Subcutaneous abdominal adipose tissue (tissue), 5 donors: Measurements from ENCODE around the gene ACAD9.
"Not testable (repeated sequence)": the region's sequence is repeated elsewhere in the genome, so short reads cannot be mapped to it uniquely, and the experiment has no call there.

Source experiments
- H3K27ac ChIP-seq: one replicate; pipeline ENCODE4 v1.7.0; 2013; ENCODE audit warnings: low read depth, mild to moderate bottlenecking, inconsistent platforms, low read length, moderate library complexity
- H3K27me3 ChIP-seq, 5 donors: one replicate each; pipeline ENCODE4 v1.7.0; 2013; ENCODE audit warnings: low read length in 5 of 5, inconsistent platforms in 1 of 5; ENCODE audit not compliant: control insufficient read depth in 5 of 5, insufficient read depth in 4 of 5
- H3K36me3 ChIP-seq, 5 donors: one replicate each; pipeline ENCODE4 v1.7.0; 2013; ENCODE audit warnings: low read length in 5 of 5; ENCODE audit not compliant: control insufficient read depth in 5 of 5, insufficient read depth in 5 of 5
- H3K4me1 ChIP-seq, 5 donors: one replicate each; pipeline ENCODE4 v1.7.0; 2013; ENCODE audit warnings: low read length in 5 of 5, mild to moderate bottlenecking in 3 of 5, moderate library complexity in 1 of 5; ENCODE audit not compliant: control insufficient read depth in 5 of 5, insufficient read depth in 5 of 5
- H3K4me3 ChIP-seq, 5 donors: one replicate each; pipeline ENCODE4 v1.7.0; 2013; ENCODE audit warnings: low read length in 5 of 5, low read depth in 1 of 5
- H3K9ac ChIP-seq, 5 donors: one replicate each; pipeline ENCODE4 v1.7.0; 2013; ENCODE audit warnings: low read length in 5 of 5, mild to moderate bottlenecking in 4 of 5, moderate library complexity in 3 of 5
- H3K9me3 ChIP-seq, 5 donors: one replicate each; pipeline ENCODE4 v1.7.0; 2013; ENCODE audit warnings: low read length in 5 of 5; ENCODE audit not compliant: control insufficient read depth in 5 of 5
- donor health status: healthy.
- donor health status: healthy.
- donor health status: healthy.
- donor health status: healthy.
- donor health status: healthy.

ACAD9 gene

DNA sequence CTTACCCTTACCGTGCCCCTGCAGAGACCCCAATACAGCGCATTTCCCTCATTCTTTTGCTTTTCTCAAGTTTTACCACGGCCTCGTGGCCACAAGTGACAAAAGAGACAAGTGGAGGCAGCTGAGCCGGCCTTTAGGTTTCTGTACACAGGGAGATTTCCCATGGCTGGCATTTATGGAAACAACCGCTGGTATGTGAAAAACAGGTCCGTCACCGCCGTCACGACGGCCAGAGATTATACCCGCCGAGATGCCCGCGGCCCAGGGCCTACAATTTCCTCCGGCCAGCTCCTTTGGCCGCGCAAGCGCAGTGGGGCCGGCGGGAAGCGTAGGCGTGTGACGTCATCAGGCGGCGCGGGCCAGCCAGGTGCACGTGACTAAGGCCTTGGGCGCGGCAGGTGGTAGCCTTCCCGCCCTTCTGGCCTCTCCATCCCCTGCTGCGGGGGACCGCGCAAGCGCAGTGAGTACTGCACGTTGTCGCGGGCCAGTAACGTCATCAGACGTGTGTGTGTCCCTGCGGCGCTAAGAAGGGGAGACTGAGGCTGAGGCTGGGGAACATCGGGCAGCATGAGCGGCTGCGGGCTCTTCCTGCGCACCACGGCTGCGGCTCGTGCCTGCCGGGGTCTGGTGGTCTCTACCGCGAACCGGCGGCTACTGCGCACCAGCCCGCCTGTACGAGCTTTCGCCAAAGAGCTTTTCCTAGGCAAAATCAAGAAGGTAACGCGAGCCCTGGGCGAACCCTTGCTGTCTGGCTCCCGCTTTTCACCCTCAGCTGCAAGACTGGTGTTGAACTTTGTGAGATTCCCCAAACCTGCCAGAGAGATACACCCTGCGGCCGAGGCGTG lies at the start of gene ACAD9:
Gene ACAD9, plus strand, starts transcription at position 496 of the 845 bp plus-strand sequence. Its CDS starts 72 bp downstream, at position 568.
- H3K27me3 ChIP-seq: no peaks in the 10 kb centered on the region
- peak within 1 kb of the TSS; percentile 76 to 99 (median 96) for H3K9ac ChIP-seq
- peaks cover 13 to 71% (median 59%) of the 10 kb centered on the region in 5 donors for H3K4me1 ChIP-seq
- peak within 1 kb of the TSS; percentile 100 for H3K27ac ChIP-seq
- peak within 1 kb of the TSS; percentile 85 to 96 (median 87) for H3K4me3 ChIP-seq
- H3K36me3 ChIP-seq: peaks cover 2 to 23% (median 10%) of the 10 kb centered on the region in 5 donors
- H3K9me3 ChIP-seq: no peaks in the 10 kb centered on the region

GRCh38 chr3:128829925-128830625 lies 49.3 kb upstream of the ACAD9 start:
- H3K9me3 ChIP-seq, H3K4me3 ChIP-seq, H3K4me1 ChIP-seq, H3K36me3 ChIP-seq, H3K9ac ChIP-seq, H3K27me3 ChIP-seq, H3K27ac ChIP-seq: not testable (repeated sequence)

- not testable (repeated sequence) for H3K27ac ChIP-seq, H3K9ac ChIP-seq, H3K4me1 ChIP-seq, H3K36me3 ChIP-seq, H3K27me3 ChIP-seq, H3K9me3 ChIP-seq, H3K4me3 ChIP-seq
Observed at GRCh38 chr3:128830762-128831161, 48.7 kb upstream of the ACAD9 start.

DNA sequence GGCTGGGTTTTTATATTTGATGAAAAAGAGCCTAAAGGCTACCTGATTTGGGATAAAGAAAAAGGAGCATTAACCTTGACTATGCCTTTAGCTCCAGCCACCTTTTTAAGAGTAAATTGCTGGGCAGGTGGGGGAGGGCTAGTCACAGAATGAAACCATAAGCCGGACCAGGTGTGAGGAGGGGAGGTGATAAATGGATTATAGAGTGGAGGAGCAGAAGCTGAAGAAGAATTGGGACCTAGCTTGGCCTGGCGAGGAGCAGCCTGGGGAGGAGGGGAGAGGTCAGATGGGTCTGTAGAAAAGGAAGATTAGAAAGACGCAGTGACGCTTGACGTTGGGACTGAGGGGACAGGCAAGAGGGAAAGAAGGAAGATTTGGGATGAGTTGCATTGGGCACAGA lies 46.4 kb upstream of the ACAD9 start:
- H3K27ac ChIP-seq, H3K27me3 ChIP-seq, H3K36me3 ChIP-seq: not testable (repeated sequence)

GRCh38 chr3:128835096-128835495 lies 44.3 kb upstream of the ACAD9 start:
- Histone ChIP-seq H3K27me3 (no peaks in the 10 kb centered on the region), H3K9ac (no peak overlapping the region), H3K36me3 (no peaks in the 10 kb centered on the region), H3K27ac (no peak overlapping the region), H3K4me1 (no peaks in the 10 kb centered on the region), H3K9me3 (no peaks in the 10 kb centered on the region), H3K4me3 (no peak overlapping the region)

More for the DNA sequence above, 46.4 kb upstream of the ACAD9 start:
- H3K9ac ChIP-seq, H3K9me3 ChIP-seq, H3K4me1 ChIP-seq, H3K4me3 ChIP-seq: not testable (repeated sequence)

DNA sequence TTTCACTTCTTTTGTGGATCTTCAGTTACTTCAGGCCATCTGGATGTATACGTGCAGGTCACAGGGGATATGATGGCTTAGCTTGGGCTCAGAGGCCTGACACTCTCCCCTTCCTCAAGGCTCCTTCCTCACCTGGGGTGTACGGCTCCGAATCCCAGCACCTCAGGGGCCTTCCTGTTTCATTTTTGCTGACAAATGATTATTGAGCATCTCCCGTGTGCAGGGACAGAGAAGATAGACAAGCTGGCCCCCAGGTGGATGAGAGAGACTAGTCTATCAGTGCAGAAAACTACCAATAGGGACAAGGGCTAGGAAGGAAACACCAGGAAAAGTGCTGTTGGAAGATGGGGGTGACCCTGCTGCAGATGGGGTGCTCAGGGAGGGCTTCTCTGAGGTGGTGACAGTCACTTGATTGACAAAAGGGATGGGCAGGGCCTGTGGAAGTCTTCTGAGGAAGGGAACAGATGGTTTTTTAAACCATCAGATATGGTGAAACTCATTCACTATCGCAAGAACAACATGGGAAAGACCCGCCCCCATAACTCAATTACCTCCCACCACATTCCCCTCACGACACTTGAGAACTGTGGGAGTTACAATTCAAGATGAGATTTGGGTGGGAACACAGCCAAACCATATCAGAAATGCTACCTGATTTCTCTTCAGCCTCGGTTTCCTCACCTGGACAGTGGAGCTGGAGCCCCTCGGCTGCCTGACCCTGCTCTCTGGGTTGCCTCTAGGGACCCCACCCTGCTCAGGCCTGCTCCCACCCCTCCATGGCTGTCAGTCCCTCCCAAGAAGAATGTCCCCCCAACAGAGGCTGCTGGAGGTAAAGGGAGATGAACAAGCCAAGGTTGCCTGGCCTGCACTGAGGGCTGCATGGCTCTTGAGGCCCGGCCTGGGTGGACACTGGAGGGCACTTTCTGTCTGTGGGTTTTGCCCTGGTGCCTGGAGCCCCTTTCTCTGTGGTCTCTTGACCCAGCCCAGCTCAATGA lies 37.2 kb upstream of the ACAD9 start:
- H3K27me3 ChIP-seq: no peaks in the 10 kb centered on the region
- H3K4me1 ChIP-seq: peaks cover 0 to 13% (median 12%) of the 10 kb centered on the region in 5 donors
- H3K9ac ChIP-seq: no peak overlapping the region
- H3K9me3 ChIP-seq: no peaks in the 10 kb centered on the region
- no peak overlapping the region for H3K27ac ChIP-seq
- no peaks in the 10 kb centered on the region for H3K36me3 ChIP-seq
- H3K4me3 ChIP-seq: no peak overlapping the region

- no peaks in the 10 kb centered on the region for H3K27me3 ChIP-seq
- no peak overlapping the region for H3K27ac ChIP-seq
- no peak overlapping the region for H3K9ac ChIP-seq
- peaks cover 0 to 13% (median 12%) of the 10 kb centered on the region in 5 donors for H3K4me1 ChIP-seq
- H3K36me3 ChIP-seq: no peaks in the 10 kb centered on the region
- H3K4me3 ChIP-seq: no peak overlapping the region
- H3K9me3 ChIP-seq: no peaks in the 10 kb centered on the region
Observed at GRCh38 chr3:128844502-128844901, 34.9 kb upstream of the ACAD9 start.

- no peak overlapping the region for H3K27ac ChIP-seq
- H3K4me1 ChIP-seq: peaks cover 0 to 13% (median 12%) of the 10 kb centered on the region in 5 donors
- no peaks in the 10 kb centered on the region for H3K36me3 ChIP-seq
- no peaks in the 10 kb centered on the region for H3K27me3 ChIP-seq
- peak overlapping the region in 3 of 5 donors; percentile 67 to 73 (median 69) for H3K9ac ChIP-seq
- H3K9me3 ChIP-seq: no peaks in the 10 kb centered on the region
- H3K4me3 ChIP-seq: peak overlapping the region; percentile 48 to 69 (median 63)
Observed at GRCh38 chr3:128845119-128845777, 34.2 kb upstream of the ACAD9 start.

DNA sequence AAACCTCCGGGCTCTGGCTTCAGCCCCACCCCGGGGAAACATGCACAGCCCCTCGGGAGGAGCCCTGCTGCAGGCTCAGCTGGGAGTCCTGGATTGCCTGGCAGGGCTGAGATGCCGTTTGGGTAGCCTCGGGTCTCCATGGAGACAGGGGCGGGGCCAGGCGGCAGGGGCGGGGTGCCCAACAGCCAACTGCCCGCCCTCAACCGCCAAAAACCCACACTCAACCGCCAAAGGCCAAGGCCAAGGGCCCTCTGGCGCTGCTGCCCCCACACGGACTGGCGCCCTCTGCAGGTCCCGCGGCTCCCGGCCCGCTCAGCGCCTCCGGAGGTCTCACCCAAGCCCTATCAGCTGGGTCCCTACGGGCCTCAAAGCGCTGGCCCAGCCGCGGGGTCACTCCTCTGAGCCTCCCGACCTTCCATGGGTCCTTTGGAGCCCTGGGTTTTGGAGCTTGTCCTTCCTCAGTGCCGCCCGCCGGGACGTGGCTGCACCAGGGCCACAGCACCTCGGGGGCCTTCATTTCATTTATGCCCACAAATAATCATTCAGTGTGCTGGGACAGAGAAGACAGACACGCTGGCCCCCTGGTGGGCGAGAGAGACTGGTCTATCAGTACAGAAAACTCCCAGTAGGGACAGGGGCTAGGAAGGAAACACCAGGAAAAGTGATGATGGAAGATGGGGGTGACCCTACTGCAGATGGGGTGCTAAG lies 33.5 kb upstream of the ACAD9 start:
- Histone ChIP-seq H3K9me3 (no peaks in the 10 kb centered on the region), H3K4me1 (peaks cover 0 to 13% (median 12%) of the 10 kb centered on the region in 5 donors), H3K4me3 (peak overlapping the region; percentile 29 to 69 (median 63)), H3K36me3 (no peaks in the 10 kb centered on the region), H3K9ac (peak overlapping the region in 3 of 5 donors; percentile 67 to 73 (median 69)), H3K27me3 (no peaks in the 10 kb centered on the region), H3K27ac (no peak overlapping the region)
